Epithelial cell of proximal tubule (primary cell): ENCODE data around the gene CD3E. TPM values are rescaled to one million over a fixed set of nuclear protein-coding genes. Genes with fewer than 3 reads are reported as not detected.

Experiments used
- DNase-seq: peaks from one replicate; pipeline ENCODE4 v3.0.0-alpha.2; 2011; ENCODE audit warnings: low read depth
- H3K4me3 ChIP-seq: 2 replicates; pipeline ENCODE4 v1.5.1; 2011; ENCODE audit warnings: low read depth, mild to moderate bottlenecking, low read length
- CTCF ChIP-seq: conservative IDR thresholded peaks from 2 replicates; pipeline ENCODE4 v1.5.1; 2012; ENCODE audit warnings: low read depth, mild to moderate bottlenecking, low read length
- total RNA-seq: library from RNA; depleted of rRNA; stranded (reverse); fragments of >200 nt; gene quantifications from 2 replicates; pipeline ENCODE4 v1.2.3, GENCODE V29; 2015

Gene CD3E
- total RNA-seq, 1 donor from 2014 or later, result not detected

DNA sequence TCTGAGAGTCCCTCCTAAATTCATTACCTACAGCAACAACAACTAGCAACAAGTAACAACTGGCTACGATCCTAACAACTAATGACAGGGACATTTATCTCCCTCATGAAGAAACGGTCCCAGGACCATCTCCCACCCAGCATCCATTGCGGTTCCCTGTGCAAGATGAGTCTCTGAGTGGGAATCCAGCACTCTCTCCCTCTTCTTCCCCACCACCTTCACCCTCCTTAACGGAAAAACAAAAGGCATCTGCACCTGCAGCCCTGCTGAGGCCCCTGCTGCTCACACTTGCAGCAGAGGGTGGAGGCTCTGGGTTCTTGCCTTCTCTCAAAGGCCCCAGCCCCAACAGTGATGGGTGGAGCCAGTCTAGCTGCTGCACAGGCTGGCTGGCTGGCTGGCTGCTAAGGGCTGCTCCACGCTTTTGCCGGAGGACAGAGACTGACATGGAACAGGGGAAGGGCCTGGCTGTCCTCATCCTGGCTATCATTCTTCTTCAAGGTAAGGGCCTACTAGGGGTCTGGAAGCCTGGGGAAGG lies 39.5 kb downstream of the CD3E start, which contains the start of gene CD3G:
Gene CD3G (plus strand): TSS at position 364 of the 535 bp plus-strand sequence. CDS start 80 bp downstream, at position 444.
- H3K4me3 ChIP-seq, result no peak within 1 kb of the TSS
- no peak for DNase-seq
- TF ChIP-seq CTCF, result no peak

DNA sequence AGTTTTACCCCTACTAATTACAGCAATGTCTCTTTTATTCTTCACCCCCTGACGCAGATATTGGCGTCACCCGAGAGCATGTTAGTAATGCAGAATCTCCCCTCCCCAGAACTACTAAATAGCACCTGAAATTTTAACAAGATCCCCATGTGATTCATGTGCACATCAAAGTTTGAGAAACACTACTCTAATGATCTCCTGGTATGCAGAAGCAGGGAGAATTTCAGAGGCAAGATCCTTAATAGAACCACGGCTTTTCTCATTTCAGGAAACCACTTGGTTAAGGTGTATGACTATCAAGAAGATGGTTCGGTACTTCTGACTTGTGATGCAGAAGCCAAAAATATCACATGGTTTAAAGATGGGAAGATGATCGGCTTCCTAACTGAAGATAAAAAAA lies 44.9 kb downstream of the CD3E start:
- no peak for DNase-seq
- no peak overlapping the region for H3K4me3 ChIP-seq
- TF ChIP-seq CTCF, result no peak

DNA sequence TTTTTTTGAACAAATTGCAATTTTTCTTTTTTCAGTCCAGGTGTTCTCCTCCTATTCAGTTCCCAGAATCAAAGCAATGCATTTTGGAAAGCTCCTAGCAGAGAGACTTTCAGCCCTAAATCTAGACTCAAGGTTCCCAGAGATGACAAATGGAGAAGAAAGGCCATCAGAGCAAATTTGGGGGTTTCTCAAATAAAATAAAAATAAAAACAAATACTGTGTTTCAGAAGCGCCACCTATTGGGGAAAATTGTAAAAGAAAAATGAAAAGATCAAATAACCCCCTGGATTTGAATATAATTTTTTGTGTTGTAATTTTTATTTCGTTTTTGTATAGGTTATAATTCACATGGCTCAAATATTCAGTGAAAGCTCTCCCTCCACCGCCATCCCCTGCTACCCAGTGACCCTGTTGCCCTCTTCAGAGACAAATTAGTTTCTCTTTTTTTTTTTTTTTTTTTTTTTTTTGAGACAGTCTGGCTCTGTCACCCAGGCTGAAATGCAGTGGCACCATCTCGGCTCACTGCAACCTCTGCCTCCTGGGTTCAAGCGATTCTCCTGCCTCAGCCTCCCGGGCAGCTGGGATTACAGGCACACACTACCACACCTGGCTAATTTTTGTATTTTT lies 48.7 kb downstream of the CD3E start:
- peak; percentile 54 for TF ChIP-seq CTCF
- no peak overlapping the region for H3K4me3 ChIP-seq
- DNase-seq, result no peak

- DNase-seq, result no peak
- no peak overlapping the region for H3K4me3 ChIP-seq
- TF ChIP-seq CTCF, result no peak
These were observed 53.5 kb downstream of the CD3E start for GRCh38 chr11:118358071-118358470.

- peak within 1 kb of the TSS; percentile 98 for H3K4me3 ChIP-seq
- peak; percentile 45 for DNase-seq
- no peak for TF ChIP-seq CTCF
These were observed 54.9 kb downstream of the CD3E start, which contains the start of gene UBE4A for GRCh38 chr11:118359295-118359958. UBE4A (plus strand) TSS chr11:118359600; CDS start chr11:118365081, 5,481 bp downstream.

DNA sequence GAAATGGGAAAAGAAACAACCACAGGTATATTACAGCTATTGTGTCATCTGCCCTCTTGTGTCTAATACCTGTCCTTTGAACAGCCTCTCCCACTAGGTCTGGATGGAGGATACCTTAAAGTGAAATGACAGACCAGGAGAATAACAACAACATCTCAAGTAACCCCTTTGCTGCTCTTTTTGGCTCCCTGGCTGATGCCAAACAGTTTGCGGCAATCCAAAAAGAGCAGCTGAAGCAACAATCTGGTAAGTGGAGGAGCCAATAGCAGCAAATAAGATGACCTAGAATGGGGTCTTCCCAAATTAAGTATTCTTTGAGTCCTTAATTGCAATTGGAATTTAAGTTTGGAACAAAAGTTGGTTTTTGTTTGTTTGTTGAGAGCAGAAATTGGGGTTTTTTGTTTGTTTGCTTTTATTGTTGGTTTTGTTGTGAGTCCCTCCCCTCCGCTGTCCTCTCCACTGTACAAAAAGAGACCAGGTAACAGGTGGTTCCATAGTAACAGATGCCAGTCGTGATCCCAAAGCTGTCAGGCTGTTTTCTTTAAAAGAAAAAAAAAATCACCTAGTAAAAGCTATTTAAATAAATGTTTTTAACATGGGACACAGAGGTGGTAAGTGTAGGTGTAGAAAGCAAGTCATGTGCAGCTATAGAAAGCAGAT lies 60.6 kb downstream of the CD3E start:
- TF ChIP-seq CTCF, result no peak
- DNase-seq, result no peak
- no peak overlapping the region for H3K4me3 ChIP-seq

Other genes with a start within 250 kb of the CD3E start
- gene TMPRSS4, start 227.7 kb upstream of the CD3E start, total RNA-seq, result 13.3 and 26.6 TPM in 2 replicates
- gene SMIM35, start 217.8 kb upstream of the CD3E start, total RNA-seq, result not detected in 2 replicates
- under 0.01 TPM in 1 of 2 replicates, not detected in the other for gene SCN4B, start 151.9 kb upstream of the CD3E start, total RNA-seq
- under 0.01 TPM in 1 of 2 replicates, not detected in the other for gene SCN2B, start 128.1 kb upstream of the CD3E start, total RNA-seq
- gene JAML, start 79.7 kb upstream of the CD3E start, total RNA-seq, result not detected in 2 replicates
- gene MPZL3, start 52.4 kb upstream of the CD3E start, total RNA-seq, result 6.1 and 7.4 TPM in 2 replicates
- gene MPZL2, start 40.4 kb upstream of the CD3E start, total RNA-seq, result 19.9 and 29.7 TPM in 2 replicates
- gene CD3D, start 38.0 kb downstream of the CD3E start, total RNA-seq, result not detected in 2 replicates
- not detected in 2 replicates for gene CD3G, start 39.6 kb downstream of the CD3E start, total RNA-seq
- 27.3 and 39.3 TPM in 2 replicates for gene UBE4A, start 54.9 kb downstream of the CD3E start, total RNA-seq
- gene ATP5MG, start 96.9 kb downstream of the CD3E start, total RNA-seq, result 82.7 and 86.8 TPM in 2 replicates
- 27.2 and 42.1 TPM in 2 replicates for gene KMT2A, start 131.8 kb downstream of the CD3E start, total RNA-seq
- gene TTC36, start 222.7 kb downstream of the CD3E start, total RNA-seq, result 1.6 TPM in 1 of 2 replicates, not detected in the other
- gene TMEM25, start 226.5 kb downstream of the CD3E start, total RNA-seq, result 25.4 and 40.5 TPM in 2 replicates